Fibroblast of gingiva (primary cell): ENCODE data around the gene NSD2.

ENCODE experiments used
- DNase-seq: peaks from one replicate; pipeline ENCODE4 v3.0.0-alpha.2; 2011; ENCODE audit warnings: low read depth

Gene NSD2

DNA sequence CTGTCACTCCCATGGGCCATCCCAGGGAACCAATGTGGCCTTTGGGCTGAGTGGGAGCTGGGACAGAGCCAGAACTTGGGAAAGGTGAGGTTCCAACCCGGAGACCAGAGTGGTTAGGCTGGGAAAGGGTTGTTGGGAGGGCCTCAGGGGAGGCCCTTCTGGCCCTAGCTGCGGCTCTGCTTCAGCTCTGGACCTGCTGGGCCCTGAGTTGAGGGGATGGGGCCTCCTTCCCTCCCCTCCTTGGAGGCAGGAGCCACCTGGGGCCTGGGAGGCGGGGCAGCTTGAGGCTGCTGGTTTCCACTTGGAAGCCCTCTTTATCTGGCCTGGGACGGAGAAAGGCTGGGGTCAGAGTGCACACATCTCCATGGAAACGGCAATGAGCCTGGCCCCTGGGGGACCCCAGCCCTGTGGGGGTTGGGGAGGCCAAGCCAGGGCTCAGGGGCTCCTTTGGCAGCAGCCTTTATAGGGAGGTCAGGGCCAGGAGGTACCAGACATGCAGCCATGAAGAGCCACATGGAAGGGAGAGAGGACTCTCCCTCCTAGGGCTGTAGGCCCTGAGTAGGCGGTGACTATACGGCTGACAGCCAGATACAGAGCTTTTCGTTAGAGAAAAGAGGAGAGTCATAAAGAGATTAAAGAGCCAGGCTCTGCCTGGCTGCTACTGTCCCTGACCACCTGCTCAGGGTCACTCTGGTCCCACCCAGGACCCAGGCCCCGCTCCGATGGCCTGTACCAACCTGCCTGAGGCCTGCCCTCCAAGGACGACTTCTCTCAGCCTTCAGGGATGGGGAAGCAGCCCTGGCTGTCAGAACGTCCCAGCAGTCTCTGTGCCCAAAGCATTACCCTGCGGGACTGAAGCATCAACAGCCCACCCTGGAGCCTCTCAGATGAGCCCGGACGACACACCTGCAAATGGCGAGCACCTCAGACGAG is 6.9 kb upstream of the NSD2 start:
- DNase-seq: no peak

GRCh38 chr4:1866189-1866661 is 5.0 kb upstream of the NSD2 start:
- DNase-seq: no peak

DNA sequence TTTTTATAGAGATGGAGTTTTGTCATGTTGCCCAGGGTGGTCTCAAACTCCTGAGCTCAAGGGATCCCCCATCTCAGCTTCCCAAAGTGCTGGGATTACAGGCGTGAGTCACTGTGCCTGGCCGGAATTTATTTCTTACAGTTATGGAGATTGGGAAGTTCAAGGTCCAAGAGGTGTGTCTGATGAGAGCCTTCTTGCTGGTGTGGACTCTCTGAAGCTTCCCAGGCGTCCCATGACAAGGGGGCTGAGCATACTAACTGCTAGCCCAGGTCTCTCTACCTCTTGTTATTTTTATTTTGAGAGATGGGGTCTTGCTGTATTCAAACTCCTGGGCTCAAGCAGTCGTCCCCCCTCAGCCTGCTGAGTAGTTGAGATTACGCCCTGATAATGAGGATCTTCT is 2.9 kb upstream of the NSD2 start:
- no peak for DNase-seq

DNA sequence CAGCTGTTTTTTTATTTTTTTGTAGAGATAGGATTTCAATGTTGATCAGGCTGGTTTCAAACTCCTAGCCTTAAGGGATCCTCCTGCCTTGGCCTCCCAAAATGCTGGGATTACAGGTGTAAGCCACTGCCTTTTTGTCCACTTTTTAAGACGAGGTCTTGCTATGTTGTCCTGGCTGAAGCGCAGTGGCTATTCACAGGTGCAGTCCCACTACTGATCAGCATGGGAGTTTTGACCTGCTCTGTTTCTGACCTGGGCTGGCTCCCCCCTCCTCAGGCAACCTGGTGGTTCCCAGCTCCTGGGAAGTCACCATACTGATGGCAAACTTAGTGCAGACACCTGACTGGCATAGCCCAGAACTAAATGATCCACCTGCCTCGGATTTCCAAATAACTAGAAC is 2.3 kb upstream of the NSD2 start:
- no peak for DNase-seq

DNA sequence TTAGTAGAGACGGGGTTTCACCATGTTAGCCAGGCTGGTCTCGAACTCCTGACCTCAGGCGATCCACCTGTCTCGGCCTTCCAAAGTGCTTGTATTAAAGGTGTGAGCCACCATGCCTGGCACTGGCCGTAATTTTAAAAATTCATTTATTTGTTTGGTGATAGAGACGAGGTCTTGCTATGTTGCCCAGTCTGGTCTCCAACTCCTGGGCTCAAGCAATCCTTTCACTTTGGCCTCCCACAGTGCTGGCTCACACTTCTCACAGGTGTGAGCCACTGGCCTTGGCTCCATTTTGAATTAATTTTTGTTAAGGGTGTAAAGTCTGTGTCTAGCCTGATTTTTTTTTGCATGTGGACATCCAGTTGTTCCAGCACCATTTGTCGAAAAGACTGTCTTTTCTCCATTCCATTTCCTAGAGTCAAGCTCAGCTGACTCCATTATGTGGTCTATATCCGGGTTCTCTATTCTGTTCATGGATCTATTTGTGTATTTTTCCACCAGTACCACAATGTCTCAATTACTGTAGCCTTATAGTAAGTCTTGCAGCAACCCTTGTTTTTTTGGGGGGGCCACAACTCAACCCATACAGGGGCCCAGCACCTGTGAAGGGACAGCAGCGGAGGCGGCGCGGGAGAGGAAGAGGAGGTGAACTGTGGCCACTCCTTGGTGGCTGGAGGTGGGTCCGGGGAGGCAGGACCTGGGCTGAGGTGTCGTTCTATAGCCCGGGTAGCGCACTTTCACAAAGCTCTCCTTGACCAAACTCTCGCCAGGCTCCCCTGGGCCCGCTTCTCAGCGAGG is 1.5 kb upstream of the NSD2 start:
- no peak for DNase-seq

GRCh38 chr4:1870328-1870577 is 940 bp upstream of the NSD2 start:
- peak; percentile 77 for DNase-seq

DNA sequence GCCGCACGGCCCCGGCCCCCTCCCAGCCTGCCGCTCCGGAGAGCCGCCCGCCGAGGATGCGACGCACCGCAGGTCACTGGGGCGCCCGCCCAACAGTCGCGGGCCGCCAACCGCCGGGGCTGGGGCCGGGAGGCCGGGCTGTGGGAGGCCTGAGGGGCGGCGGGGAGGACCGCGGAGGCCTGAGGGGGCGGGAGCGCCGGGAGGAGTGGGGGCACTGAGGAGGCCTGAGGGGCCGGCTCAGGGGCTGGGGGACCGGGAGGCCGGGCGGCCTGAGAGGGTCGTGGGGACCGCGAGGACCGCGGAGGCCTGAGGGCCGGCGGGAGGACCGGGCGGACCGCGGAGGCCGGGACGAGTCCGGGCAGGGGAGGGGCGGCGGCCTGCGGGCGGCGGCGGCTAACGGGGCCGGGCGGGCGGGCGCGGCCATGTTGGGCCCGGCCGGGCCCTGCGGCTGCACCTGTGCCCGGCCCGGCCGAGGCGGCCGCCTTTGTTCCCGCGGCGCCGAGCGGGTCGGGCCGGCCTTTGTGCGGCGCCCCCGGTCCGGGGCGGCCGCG is 353 bp downstream of the NSD2 start:
- DNase-seq: no peak

- peak; percentile 32 for DNase-seq
Observed at GRCh38 chr4:1872870-1873269, 1.7 kb downstream of the NSD2 start.

DNA sequence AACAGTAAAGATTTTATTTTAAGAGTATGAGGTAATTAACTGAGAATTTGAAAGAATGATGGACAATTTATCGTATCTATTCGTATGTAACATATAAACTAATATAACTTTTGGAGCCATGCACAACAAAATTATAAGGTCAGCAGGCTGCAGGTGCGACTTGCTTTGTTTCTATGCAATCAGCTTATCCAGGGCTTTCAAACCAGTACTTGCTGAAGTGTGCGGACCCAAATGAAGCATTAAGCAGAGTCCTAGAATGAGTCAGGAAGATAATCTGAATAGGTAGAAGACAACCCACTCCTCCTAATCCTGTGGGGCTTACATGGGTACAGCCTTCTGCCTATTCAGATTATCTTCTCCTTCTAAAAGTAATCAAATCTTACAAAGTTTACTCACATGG is 2.1 kb downstream of the NSD2 start:
- no peak for DNase-seq

DNA sequence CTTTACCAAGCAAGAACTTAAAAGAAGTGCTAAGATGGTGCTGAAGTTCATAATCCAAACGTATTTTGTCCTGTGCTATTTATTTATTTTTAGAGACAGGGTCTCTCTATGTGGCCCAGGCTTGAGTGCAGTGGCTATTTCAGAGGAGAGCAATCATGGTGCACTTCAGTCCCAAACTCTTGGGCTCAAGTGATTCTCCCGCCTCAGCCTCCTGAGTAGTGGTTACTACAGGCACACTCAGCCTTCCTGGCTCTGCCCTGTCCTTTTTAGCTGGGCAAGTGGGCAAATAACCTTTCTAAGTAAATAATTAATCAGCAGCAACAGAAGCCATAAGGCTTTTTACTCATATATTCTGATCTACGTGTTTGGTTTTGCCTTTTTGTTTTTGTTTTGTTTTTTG is 2.6 kb downstream of the NSD2 start:
- no peak for DNase-seq

- no peak for DNase-seq
Observed at GRCh38 chr4:1874201-1874600, 3.0 kb downstream of the NSD2 start.

GRCh38 chr4:1879485-1879884 is 8.3 kb downstream of the NSD2 start:
- DNase-seq: no peak

- no peak for DNase-seq
Observed at GRCh38 chr4:1880332-1880731, 9.1 kb downstream of the NSD2 start.

DNA sequence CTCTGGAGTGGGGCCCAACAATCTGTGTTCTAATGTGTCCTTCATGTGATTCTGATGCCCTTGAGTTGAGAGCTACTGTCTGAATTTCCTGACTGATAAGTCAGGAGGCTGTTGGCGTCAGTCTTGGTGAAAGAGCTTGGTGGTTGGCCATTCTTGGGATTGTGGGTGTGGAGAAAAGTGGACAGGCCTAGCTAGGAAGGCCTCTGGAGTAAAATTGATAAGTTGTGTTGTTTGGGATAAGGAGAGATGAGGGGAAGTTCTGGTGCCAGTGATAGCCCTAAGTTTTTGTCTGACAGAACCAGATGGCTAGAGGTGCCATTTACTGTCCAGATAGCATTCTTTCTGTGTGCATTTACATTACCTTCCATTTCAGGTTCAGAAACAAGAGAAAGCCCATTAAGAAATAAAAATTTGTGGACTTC is 11.7 kb downstream of the NSD2 start:
- no peak for DNase-seq

- DNase-seq: no peak
Observed at GRCh38 chr4:1883583-1883982, 12.4 kb downstream of the NSD2 start.

- DNase-seq: no peak
Observed at GRCh38 chr4:1885414-1885813, 14.2 kb downstream of the NSD2 start.

- DNase-seq: no peak
Observed at GRCh38 chr4:1887052-1887451, 15.9 kb downstream of the NSD2 start.

DNA sequence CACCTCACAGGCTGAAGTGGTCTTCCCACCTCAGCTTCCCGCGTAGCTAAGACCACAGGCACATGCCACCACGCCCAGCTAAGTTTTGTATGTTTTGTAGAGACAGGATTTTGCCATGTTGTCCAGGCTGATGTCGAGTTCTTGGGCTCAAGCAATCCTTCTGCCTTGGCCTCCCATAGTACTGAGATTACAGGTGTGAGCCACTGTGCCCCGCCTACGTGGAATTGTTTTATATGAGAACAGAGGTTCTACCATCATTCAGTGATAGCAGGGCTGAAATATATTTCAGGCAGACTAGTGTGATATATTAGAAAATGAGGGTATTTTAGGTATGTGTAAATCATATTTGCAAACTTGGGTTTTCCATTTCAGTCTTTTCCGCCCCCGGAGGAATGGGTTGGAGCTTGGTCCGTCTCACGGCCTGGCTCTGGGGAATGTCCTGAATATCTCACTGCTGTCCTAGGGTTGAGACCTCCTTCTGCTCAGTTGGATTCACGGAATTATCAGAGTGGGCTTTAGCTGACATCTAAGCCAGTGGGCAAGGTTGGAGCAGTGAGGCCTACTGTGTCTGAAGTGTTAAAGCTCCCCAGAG is 19.9 kb downstream of the NSD2 start:
- DNase-seq: no peak

DNA sequence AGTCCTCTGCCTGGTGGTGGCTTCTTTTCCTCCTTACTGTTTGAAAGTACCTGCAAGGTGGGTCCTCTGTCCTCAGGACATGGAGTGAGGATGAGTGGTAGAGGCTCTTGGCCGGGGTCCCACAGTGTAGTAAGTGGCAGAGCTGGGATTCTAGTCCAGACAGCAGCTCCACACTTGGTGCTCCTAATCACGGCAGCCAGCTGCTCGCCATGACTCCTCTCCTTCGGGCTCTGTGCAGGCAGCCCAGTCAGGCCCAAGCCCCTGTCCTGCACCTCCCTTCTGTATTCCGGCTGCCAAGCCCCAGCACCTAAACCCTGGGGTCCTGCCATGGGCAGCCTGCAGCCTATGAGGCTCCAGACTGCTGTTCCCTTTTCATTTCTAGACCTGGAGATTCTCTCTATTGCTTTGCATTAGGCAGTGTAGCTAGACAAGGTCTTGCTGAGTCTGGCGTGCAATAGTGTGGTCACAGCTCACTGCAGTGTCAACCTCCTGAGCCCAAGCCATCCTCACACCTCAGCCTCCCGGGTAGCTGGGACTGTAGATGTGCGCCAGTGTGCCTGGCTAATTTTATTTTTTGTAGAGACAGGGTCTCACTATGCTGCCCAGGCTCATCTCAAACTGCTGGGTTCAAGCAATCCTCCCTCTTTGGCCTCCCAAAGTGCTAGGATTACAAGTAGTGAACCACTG is 24.9 kb downstream of the NSD2 start:
- DNase-seq: no peak

- no peak for DNase-seq
Observed at GRCh38 chr4:1896658-1896991, 25.4 kb downstream of the NSD2 start.

DNA sequence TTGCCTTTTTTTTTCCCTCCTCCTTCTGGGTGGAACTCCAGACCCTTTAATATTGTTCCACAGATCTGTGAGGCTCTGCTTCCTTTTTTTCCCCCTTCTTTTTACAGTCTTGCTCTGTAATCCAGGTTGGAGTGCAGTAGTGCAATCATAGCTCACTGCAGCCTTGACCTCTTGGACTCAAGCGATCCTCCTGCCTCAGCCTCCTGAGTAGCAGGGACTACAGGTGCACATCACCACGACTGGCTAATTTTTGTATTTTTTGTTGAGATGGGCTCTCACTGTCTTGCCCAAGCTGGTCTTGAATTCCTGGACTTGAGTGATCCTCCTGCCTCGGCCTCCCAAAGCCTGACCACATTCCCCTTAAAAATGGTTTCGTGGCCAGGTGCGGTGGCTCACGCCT is 26.8 kb downstream of the NSD2 start:
- DNase-seq: no peak

DNA sequence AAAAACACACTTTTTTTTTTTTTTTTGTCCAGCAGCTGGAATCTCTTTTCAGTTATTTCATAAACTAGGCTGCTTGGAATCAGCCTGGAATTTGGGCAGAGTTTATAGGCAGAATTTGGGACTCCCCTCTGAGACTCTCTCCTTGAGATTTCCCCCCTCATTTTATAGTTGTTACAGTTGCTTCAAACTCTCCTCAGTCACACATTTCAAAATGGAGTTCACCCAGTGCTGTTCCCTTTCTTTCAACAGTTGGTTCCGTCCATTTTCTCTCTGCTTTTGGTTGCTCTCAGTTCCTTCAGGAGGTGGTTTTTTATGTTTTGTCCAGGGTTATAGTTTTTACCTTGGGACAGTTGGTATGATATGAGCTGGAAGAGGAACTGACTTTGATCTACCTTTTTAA is 27.5 kb downstream of the NSD2 start:
- no peak for DNase-seq
